SIG-M5 treated with dmso at 0.1 percent for 504 hours (cell line): Measurements from ENCODE around the gene TNFRSF18.

Source experiments
- DNase-seq: peaks from one replicate; lab custom pipeline; 2025; ENCODE audit not compliant: unreplicated experiment; lab: John Stamatoyannopoulos, UW

The TNFRSF18 gene

DNA sequence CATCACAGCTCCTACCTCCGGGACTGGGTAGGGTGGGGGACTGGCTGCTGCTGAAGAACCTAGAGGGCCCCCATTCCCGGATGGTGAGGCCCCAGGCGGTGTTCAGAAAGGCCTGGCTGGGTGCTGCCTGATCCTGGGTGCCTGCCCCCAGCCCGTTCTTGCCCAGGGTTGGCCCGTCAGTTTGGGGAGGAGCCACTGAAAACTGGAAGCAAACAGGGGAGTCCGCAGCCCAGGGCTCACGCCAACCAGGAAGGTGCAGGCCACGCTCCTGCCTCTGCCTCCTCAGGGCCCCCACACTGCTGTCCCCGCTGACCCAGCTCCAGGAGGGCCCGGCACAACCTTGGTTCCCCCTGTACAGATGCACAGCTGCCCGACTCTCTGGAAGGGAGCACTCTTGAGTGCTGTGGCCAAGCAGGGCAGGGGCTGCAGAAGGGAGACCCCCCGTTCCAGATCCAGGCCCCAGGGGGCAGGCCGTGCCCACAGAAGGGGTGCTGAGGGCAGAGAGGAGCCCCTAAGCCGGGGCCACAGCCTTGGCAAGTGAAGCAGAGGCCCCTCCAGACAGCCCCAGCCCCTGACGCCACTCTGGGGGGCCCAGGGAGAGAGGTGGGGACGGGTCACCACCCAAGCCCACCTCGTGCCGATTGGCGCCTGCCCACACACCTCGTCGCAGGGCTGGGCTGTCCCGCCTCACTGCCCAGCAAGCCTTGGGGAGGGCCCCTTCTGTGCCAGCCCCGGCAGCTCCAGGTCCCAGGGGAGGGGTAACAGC, 34.6 kb upstream of the TNFRSF18 start:
- no peak for DNase-seq

DNA sequence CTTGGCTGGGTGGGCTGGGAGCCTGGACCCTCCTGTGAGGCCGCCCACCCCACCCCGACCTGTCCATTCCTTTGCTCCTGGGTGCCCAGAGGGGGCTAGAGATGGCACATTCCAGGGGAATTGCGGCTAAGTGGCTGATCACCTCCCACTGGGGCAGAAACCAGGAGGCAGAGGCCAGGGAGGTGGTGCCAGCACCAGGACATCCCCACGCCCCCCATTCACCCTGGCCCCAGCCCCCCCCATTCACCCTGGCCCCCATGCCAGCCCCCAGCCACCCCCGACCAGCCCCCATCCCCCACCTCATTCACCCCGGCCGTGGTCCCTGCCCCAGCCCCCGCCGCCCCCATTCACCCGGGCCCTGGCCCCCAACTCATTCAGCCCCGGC, 33.9 kb upstream of the TNFRSF18 start:
- DNase-seq, result no peak

DNA sequence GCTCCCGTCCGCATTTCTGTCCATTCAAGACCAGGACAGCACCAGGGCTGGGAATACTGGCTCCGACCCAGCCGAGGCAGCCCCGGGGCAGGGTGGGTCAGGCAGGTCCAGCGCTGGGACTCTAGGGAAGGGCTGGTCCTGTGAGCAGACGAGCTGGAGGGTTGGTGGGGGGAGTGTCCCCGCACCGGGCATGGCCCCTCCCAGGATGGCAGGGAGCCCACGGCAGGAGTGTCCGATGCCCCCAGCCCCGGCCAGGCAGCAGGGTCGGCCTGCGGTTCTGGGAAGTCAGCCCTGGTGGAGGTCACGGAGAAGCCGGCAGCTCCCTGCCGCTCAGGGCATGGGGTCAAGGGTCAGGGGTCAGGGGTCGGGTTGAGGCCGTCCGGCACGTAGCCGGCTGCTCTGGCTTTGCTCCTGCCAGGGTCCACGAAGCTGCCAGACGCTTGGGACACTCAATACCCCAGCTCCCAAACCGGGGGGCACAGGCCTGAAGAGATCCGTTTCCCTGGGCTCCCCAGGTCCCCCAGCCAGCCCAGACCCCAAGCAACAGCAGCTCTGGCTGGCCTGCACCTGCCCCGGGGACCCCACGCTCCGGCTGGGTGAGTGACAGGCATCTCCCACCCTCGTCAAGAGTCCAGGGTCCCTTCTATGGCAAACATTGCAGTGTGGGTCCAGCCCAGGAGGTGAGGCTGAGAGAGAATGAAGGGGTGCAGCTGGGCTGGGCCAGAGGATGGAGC, 33.4 kb upstream of the TNFRSF18 start:
- no peak for DNase-seq

DNA sequence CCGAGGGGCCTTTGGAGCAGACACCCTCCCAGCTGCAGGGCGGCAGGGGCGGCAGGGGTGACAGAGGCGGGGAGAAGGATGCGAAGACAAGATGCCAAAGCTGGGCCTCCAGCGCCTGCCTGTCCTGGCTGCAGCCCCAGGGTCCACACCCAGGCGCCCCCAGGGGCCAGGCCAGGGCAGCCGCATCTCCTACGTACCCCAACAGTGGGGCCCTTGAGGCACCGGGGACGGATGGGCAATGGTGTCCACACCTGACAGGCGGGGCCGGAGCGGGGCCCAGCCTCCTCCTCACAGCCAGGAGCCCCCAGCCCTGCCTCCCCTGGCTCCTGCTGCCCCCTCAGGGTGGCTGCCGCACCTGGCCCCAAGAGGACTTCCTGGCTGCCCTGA, 32.8 kb upstream of the TNFRSF18 start:
- no peak for DNase-seq

DNA sequence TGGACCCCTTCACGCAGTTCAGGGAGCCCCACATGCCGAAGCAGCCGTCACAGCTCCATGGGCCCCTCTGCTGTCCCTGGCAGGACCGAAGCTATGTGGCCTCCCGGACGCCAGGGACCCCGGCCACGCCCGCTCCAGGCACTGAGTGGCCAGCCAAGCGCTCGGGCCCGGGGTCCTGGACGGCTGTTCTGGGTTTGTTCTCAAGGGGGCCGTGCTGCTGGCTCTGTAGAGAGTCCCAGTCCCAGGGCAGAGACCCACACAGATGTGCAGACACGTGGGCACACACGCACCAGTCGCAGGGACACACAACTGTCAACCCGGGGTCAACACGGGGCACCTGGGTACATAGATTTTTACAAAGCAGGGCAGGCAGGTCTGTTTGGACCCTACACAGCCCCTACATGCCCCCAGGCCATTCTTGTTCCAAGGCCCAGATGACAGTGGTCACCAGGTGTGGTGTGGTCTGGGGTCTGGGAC, 32.3 kb upstream of the TNFRSF18 start:
- DNase-seq, result no peak

DNA sequence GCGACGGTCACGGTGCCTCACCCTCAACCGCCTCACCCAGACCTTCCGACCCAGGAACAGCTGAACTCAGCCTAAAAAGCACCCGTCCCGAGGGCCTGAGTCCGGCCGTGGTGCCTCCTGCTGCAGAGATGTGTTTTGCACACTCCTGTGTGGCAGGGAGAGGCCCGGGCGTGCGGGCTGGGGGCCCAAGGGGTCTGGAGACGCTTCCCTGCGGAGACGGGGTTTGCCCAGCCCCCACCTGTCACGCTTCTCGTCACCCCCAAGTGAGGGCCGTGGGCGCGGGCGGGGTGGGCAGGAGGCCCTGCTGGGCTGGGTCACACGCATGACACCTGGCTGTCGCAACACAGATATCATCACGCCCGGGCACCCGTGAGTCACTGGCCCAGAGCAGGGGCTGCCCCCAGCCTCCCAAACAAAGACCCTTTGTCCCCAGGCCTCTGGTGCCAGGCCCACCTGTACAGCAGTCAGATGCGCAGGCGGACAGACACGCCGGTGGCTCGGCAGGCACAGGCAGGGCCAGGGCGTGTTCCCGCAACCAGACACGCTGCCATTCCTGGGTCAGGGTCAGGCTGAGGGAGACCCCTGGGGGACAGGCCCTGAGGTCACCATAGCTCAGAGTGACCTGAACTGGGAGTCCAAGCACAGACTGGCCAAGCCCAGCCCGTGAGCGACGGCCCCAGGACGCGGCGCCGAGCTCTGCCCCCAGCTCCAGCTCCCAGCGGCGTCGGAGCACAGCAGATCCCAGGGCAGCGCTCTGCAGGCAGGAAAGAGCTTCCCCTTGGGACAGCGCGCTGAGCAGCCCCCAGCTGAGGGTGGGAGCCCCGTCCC, 31.7 kb upstream of the TNFRSF18 start:
- DNase-seq, result no peak

DNA sequence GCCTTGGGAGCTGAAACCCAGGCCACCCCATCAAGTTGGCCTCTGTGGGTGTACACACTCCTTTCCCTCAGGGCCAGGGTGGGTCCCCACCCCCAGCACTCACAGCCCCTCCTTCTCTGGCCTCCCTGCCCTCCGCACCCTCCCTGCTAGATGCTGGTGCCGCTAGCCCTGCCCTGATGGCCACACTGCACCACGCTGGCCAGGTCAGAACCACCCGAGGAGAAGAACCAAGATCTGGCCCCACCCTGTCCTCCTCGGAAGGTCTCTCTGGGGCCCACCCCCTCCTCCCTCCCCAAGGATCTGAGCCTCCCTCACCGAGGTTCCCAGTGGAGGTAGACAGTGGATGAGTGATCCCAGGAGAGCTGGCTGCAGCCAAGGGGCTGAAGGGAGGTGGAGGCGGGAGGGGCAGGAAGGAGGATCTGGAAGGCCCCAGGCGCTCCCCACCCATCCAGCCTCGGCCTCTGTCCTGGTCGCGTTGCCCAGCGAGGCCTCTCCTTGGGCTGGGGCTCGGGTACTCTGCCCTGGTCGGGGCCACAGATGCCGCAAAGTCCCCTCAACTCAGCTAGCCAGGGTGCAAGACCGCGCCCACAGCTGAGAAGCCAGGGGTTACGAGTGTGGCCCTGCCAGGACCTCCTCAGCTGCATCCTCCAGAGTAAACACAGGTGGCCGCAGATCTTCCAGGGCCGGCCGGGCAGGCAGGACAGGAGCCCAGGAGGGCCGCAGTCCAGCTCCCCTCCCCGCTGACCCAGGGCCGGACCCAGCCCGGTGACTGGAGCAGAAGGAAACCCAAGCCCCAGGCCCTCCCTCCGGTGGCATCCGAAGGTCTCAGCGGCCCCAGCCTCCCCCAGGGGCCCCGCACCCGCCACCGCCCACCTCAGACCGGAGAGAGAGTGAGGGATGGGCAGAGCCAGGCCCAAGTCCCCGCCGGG, 30.8 kb upstream of the TNFRSF18 start:
- no peak for DNase-seq

DNA sequence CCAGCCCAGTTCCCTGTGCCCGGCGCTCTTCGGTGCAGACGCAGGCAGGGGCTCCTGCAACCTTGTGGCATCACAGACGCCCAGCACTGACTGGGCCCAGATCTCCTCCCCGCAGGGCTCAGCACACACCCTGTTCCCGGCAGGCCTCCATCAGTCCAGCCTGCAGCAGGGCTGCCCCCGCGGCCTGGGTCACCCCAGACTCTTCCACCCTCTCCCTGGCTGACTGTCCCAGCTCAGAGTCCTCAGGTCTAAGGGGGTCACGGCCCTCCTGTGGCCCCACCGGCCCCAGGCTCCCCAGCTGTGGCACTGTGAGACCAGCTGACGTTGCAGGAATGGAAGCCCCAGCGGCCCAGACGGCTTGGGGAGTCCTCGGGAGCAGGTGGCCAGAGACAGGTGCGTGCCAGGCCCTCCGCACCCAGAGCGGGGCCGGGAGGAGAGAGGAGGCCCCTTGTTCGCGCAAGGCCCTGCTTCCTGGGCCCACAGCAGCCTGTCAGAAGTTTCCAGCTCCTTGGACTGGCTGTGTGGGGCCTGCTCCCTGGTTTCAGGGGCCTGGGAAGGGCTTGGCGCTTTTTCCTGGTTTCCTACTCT, 29.9 kb upstream of the TNFRSF18 start:
- no peak for DNase-seq

DNA sequence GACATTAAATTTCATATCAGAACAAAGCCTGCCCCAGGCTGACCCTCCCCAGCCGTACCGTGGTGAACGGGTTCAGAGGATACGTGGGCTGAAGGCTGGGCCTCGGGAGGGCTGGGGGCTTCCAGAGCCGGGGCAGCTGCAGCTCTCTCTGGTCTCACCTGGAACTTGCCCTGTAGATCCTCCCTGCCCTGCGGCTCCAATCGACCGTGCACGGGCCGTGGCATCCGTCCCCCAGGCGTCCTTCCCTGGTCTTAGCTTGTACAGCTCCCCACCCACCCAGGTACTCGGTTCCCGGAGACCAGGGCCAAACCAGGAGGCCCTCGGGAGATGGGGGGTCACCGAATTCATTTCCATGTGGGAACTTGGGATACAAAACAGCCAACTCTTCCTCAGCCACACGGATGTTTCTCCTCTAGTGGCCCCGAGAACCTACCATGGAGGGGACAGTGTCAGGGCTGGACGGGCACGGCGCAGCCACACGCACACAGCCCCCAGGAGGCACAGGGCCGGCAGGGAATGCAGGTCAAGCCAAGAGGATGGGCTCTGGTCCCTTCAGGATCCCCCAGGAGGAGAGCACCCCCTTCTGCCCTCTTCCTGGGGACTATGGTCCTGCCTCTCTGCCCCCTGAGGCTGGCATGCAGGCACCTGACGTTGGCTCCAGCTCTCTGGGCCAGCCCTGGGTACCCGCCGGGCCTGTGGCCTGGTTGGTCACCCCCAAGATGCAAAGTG, 28.8 kb upstream of the TNFRSF18 start:
- DNase-seq, result no peak

DNA sequence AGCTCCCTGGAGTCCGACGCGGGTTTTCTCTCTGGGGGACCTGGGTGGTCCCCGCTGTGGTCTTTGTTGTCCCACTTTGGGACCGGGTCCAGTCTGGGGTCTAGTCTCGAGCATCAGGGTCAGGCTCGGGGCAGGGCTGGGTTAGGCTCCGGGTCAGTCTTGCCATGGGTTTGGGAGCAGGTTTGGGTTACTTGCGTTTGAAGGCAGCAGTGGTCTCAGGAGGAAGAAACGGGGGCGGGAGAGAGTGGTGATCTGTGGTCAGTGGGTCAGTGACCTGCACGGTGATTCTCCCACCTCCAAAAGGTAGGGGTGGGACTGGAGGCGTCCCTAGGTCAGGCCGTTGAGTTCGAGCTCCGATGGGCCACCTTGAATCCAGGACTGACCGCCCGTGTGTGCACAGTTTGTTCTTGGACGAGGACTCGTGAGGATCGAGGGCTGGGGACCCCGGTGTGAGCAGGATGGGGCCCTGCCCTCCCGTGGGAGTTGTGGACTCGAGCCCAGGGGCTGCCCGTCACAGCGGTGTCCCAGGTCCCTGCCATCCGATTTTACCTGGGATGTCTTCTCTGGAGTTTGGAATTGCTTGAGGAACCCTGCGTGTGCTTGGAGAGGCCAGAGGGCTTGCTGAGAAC, 27.9 kb upstream of the TNFRSF18 start:
- no peak for DNase-seq

DNA sequence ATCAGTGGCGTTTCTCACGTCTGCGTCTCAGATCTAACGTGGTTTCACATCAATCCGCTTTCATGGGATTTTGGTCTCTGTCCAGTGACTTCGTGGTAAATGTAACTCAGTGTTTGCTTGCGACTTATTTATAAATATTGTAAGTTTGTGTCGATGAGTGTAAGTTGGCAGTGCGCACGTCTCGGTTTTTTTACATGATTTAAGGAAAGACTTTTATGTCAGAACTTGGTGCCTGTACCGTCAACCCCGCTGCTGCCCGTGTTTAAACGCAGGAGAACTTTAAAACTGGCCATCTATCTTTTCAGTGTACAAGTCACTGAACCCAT, 27.1 kb upstream of the TNFRSF18 start:
- DNase-seq, result no peak

DNA sequence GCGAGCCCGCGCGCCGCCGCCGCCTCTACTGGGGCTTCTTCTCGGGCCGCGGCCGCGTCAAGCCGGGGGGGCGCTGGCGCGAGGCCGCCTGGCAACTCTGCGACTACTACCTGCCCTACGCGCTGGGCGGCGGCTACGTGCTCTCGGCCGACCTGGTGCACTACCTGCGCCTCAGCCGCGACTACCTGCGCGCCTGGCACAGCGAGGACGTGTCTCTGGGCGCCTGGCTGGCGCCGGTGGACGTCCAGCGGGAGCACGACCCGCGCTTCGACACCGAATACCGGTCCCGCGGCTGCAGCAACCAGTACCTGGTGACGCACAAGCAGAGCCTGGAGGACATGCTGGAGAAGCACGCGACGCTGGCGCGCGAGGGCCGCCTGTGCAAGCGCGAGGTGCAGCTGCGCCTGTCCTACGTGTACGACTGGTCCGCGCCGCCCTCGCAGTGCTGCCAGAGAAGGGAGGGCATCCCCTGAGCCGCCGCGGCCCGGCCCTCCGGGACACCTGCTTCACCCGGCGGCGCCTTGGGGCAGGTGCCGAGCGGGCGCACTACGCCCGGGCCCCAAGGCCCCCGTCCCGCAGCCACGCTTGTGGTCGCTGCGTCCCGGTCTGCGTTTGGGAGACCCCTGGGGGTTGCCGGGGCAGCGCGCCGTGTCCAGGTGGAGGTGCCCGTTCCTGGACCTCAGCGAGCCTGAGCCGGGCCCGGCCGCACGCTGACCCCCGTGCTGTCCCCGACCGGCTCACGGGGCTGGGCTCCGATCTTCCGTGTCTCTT, 26.6 kb upstream of the TNFRSF18 start:
- DNase-seq, result no peak

DNA sequence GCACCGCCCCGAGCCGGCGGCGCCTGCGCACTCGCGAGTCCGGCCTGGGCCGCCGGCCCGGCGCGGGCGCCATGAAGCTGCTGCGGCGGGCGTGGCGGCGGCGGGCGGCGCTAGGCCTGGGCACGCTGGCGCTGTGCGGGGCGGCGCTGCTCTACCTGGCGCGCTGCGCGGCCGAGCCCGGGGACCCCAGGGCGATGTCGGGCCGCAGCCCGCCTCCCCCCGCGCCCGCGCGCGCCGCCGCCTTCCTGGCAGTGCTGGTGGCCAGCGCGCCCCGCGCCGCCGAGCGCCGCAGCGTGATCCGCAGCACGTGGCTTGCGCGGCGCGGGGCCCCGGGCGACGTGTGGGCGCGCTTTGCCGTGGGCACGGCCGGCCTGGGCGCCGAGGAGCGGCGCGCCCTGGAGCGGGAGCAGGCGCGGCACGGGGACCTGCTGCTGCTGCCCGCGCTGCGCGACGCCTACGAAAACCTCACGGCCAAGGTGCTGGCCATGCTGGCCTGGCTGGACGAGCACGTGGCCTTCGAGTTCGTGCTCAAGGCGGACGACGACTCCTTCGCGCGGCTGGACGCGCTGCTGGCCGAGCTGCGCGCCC, 25.9 kb upstream of the TNFRSF18 start, which contains the start of gene B3GALT6:
Gene B3GALT6, plus strand, starts transcription at position 30 of the 588 bp plus-strand sequence. Its CDS starts 42 bp downstream, at position 72.
- no peak for DNase-seq

DNA sequence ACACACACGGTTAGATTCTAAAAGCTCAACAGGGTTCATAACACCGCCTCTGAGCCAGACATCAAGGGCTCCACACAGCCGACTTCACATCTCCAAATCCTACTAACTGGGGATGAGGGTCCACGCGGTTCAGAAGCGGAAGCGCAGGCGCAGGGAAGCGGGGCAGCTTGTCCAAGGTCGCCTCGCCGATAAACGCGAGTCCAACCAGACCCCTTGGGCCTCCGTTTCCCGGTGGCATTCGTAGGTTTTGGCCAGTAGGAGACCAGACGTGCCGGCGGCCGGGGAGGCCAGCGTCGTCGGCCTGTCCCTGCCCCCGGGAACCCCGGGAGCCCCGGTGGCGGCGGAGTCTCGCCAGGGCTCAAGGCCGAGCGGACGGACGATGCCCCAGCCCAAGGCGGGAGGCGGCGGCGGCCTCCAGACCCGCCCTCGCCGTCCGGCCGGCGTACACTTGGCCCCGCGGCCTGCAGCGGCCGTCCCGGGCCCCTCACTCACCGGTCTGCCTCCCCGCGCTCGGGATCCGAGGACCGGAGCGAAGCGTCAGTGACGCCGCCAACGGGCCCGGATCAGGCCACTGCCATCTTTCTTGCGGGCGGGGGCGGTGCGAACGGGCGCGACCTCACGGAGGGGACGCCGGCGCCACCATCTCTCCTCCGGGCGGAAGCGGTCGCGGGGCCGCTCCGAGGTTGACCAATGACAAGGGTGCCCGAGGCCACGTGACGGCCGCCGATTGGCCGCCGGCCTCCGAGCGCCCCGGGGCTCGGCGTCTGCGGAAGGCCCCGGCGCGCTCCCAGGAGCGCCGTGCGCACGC, 25.2 kb upstream of the TNFRSF18 start, which contains the start of gene SDF4:
Gene SDF4, minus strand, starts transcription at position 602 of the 808 bp plus-strand sequence. CDS start 3,229 bp downstream, outside the sequence.
- peak; percentile 90 for DNase-seq

DNA sequence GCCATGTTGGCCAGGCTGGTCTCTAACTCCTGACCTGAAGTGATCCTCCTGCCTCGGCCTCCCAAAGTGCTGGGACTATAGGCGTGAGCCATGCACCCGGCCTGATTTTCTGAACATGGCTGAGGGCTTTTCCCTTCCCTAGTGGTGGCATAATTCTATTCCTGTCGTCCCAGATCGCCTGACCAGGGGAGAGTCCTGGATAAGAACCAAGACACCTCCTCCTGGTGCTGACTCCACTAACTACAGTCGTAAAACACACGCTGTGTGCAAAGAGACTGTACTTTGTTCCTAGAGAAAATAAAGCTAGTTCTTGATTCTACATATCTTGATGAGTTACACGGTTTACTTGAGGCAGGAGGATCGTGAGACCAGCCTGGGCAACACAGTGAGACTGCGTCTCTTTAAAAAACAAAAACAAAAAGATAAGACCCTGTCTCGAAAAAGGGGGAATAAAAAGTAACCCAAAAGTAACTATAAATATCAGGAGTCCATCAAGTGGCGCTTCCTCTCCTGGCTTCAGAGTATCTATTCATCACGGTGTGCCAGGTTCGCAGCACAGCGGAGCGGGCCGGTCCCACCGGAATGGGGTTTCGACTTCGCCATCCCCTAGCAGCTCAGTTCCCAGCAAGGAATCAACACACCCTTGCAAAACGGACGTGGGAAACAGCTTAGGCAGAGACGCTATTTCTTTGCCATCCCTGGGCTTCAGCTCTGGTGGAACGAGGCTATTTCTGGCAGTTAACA, 24.4 kb upstream of the TNFRSF18 start:
- DNase-seq, result peak; percentile 27

DNA sequence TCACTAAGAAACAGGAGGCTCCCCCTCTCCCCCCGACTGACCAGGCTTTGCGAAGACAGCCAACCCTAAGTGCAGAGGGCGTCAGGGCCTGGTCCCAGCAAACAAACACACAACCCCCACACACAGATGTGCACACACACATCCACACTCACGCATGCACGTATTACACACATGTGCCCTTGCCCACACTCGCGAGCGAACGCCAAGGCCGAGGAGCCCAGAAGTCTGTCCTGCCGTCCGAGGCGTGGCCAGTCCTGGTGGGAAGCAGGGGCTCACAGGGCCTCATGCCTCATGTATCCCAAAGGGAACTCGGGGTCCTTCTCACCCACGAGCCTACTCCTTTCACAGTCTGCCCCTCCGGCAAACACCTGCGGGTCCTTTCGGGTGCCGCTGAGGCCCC, 23.4 kb upstream of the TNFRSF18 start:
- no peak for DNase-seq
